Cardiac muscle cell (in vitro differentiated cells and primary cell): ENCODE data around the gene PIK3R5. TPM values are rescaled to one million over a fixed set of nuclear protein-coding genes. Genes with fewer than 3 reads are reported as not detected.
A peak's percentile ranks its signal among the peaks of the same experiment; 100 is the strongest.

Source experiments
- DNase-seq, 2 donors: peaks; one replicate each; pipeline versions ENCODE4 v3.0.0 to v3.0.0-alpha.2; 2010 to 2017; ENCODE audit warnings: low read depth in 1 of 2, low spot score in 1 of 2
- H3K27ac ChIP-seq: fragments of 200-600 bp; sonication (generic); 2 replicates; pipeline ENCODE4 v1.5.1; 2016
- H3K27me3 ChIP-seq: fragments of 200-600 bp; sonication (generic); 2 replicates; pipeline ENCODE4 v1.6.0; 2016; ENCODE audit warnings: control low read depth
- H3K36me3 ChIP-seq: fragments of 200-600 bp; sonication (generic); 2 replicates; pipeline ENCODE4 v1.5.1; 2016; ENCODE audit warnings: control low read depth
- H3K4me1 ChIP-seq: fragments of 200-600 bp; sonication (generic); 2 replicates; pipeline ENCODE4 v1.8.1; 2017; ENCODE audit warnings: low read depth, mild to moderate bottlenecking, mixed run types
- H3K4me3 ChIP-seq: fragments of 200-600 bp; sonication (generic); 2 replicates; pipeline ENCODE4 v1.5.1; 2016; ENCODE audit warnings: mild to moderate bottlenecking
- H3K9me3 ChIP-seq: fragments of 200-600 bp; sonication (generic); 2 replicates; pipeline ENCODE4 v1.5.1; 2017; ENCODE audit warnings: low read depth, mild to moderate bottlenecking, control low read depth
- CTCF ChIP-seq: IDR thresholded peaks from 2 replicates; pipeline ENCODE4 v1.5.1; 2012; ENCODE audit warnings: low read depth, mild to moderate bottlenecking, low read length
- polyA plus RNA-seq: library from polyadenylated mRNA; unstranded; fragments of >200 nt; fragmentation: Nextera tagmentation; extraction: Ambion mirVana; gene quantifications from 2 replicates; pipeline ENCODE4 v1.2.1, GENCODE V29; 2016
- total RNA-seq: library from RNA; depleted of rRNA; stranded (reverse); fragments of >200 nt; gene quantifications from 2 replicates; pipeline ENCODE4 v1.2.3, GENCODE V29; 2016

PIK3R5 gene
- total and polyA plus RNA-seq, 2 experiments from 2014 or later, result 0.09 to 0.38 TPM

- Histone ChIP-seq H3K27ac (no peak overlapping the region), H3K4me3 (no peak overlapping the region), H3K9me3 (no peaks in the 10 kb centered on the region), H3K36me3 (no peaks in the 10 kb centered on the region), H3K4me1 (no peaks in the 10 kb centered on the region), H3K27me3 (no peaks in the 10 kb centered on the region)
- no peak for DNase-seq
- no peak for TF ChIP-seq CTCF
Observed at GRCh38 chr17:8835631-8836364, 129.7 kb downstream of the PIK3R5 start.

- H3K4me1 ChIP-seq, result no peaks in the 10 kb centered on the region
- no peak for TF ChIP-seq CTCF
- no peak overlapping the region for H3K27ac ChIP-seq
- no peaks in the 10 kb centered on the region for H3K9me3 ChIP-seq
- no peaks in the 10 kb centered on the region for H3K36me3 ChIP-seq
- no peak for DNase-seq
- H3K4me3 ChIP-seq, result no peak overlapping the region
- H3K27me3 ChIP-seq, result no peaks in the 10 kb centered on the region
Observed at GRCh38 chr17:8835106-8835505, 130.4 kb downstream of the PIK3R5 start.

GRCh38 chr17:8832711-8833352 is 132.7 kb downstream of the PIK3R5 start:
- Histone ChIP-seq H3K4me3 (no peak overlapping the region), H3K27me3 (no peaks in the 10 kb centered on the region), H3K36me3 (no peaks in the 10 kb centered on the region), H3K27ac (no peak overlapping the region), H3K4me1 (no peaks in the 10 kb centered on the region), H3K9me3 (no peaks in the 10 kb centered on the region)
- DNase-seq, result peak in 1 of 2 donors; percentile 46
- peak; percentile 43 for TF ChIP-seq CTCF

GRCh38 chr17:8831234-8831849 is 134.2 kb downstream of the PIK3R5 start:
- no peaks in the 10 kb centered on the region for H3K9me3 ChIP-seq
- H3K27me3 ChIP-seq, result no peaks in the 10 kb centered on the region
- no peak overlapping the region for H3K4me3 ChIP-seq
- no peaks in the 10 kb centered on the region for H3K36me3 ChIP-seq
- H3K27ac ChIP-seq, result no peak overlapping the region
- TF ChIP-seq CTCF, result no peak
- no peak for DNase-seq
- no peaks in the 10 kb centered on the region for H3K4me1 ChIP-seq

- H3K36me3 ChIP-seq, result no peaks in the 10 kb centered on the region
- no peak overlapping the region for H3K4me3 ChIP-seq
- DNase-seq, result no peak
Observed at GRCh38 chr17:8830141-8830540, 135.4 kb downstream of the PIK3R5 start.

More at GRCh38 chr17:8830141-8830540, 135.4 kb downstream of the PIK3R5 start:
- no peaks in the 10 kb centered on the region for H3K27me3 ChIP-seq
- no peak for TF ChIP-seq CTCF
- no peak overlapping the region for H3K27ac ChIP-seq
- H3K9me3 ChIP-seq, result no peaks in the 10 kb centered on the region
- H3K4me1 ChIP-seq, result no peaks in the 10 kb centered on the region
